Measurements from ENCODE around the gene HSBP1. TPM values are rescaled to one million over a fixed set of nuclear protein-coding genes. Genes with fewer than 3 reads are reported as not detected.

Gene HSBP1
- total RNA-seq, 2 donors from 2014 or later = 17.4 to 18.7 TPM

DNA sequence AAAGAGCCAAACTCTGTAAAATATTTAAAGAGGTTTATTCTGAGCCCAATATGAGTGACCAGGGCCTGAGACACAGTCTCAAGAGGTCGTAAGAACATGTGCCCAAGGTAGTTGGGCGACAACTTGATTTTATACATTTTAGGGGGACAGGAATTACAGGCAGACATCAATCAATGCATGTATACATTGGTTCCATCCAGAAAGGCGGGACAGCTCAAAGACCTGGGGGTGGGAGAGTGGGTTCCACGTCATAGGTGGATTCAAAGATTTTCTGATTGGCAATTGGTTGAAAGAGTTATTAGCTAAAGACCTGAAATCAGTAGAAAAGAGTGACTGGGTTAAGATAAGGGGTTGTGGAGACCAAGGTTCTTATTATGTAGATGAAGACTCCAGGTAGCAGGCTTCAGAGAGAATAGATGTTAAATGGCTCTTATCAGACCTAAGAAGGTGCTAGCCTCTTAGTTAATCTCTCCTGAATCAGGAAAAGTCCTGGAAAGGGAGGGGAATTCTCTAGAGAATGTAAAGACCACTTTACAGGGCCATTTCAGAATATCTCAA, 32.4 kb downstream of the HSBP1 start:
- no peaks in the 10 kb centered on the region for H3K36me3 ChIP-seq

DNA sequence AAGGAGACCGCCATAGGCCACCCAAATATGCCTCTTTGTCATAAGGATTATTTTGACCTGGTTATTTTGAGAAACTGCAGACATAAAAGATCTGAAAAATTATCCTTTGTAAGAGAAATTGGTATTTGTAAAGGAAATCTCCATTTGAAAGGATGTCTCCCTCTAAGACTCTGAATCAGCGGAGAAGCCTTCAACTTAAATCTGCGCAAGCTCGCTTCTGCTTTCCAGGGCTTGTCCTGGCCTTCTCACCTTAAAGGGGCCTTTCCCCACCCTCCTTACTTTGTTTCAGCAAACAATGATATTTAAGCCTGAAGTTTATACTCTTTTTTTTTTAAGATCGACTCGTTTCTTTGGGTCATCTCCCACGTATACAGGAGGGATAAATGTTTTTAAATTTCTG, 34.5 kb downstream of the HSBP1 start:
- intact Hi-C loops (cut with DNase I) = no loop called here
- TF ChIP-seq POLR2A (IDR thresholded peaks at IDR 0.05) (no peak), POLR2AphosphoS5 (IDR thresholded peaks at IDR 0.05) (no peak)
- TF ChIP-seq, protein P1, sequence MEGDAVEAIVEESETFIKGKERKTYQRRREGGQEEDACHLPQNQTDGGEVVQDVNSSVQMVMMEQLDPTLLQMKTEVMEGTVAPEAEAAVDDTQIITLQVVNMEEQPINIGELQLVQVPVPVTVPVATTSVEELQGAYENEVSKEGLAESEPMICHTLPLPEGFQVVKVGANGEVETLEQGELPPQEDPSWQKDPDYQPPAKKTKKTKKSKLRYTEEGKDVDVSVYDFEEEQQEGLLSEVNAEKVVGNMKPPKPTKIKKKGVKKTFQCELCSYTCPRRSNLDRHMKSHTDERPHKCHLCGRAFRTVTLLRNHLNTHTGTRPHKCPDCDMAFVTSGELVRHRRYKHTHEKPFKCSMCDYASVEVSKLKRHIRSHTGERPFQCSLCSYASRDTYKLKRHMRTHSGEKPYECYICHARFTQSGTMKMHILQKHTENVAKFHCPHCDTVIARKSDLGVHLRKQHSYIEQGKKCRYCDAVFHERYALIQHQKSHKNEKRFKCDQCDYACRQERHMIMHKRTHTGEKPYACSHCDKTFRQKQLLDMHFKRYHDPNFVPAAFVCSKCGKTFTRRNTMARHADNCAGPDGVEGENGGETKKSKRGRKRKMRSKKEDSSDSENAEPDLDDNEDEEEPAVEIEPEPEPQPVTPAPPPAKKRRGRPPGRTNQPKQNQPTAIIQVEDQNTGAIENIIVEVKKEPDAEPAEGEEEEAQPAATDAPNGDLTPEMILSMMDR (IDR thresholded peaks at IDR 0.05) = no peak
- Histone ChIP-seq H3K27me3 (replicated peaks; ENCODE audit: insufficient read depth) (no peaks in the 10 kb centered on the region), H3K27ac (no peak overlapping the region), H3K4me1 (replicated peaks) (no peaks in the 10 kb centered on the region), H3K9me3 (no peaks in the 10 kb centered on the region), H3K36me3 (no peaks in the 10 kb centered on the region), H3K4me3 (no peak overlapping the region)
- WGBS = 69% methylated on average over 7 of the region's 7 CpGs
- no peak for DNase-seq (ENCODE audit: low spot score)

More for the DNA sequence above, 32.4 kb downstream of the HSBP1 start:
- Histone ChIP-seq H3K4me3 (no peak overlapping the region), H3K27ac (no peak overlapping the region), H3K27me3 (replicated peaks; ENCODE audit: insufficient read depth) (no peaks in the 10 kb centered on the region), H3K9me3 (no peaks in the 10 kb centered on the region), H3K4me1 (replicated peaks) (no peaks in the 10 kb centered on the region)
- DNase-seq (ENCODE audit: low spot score) = no peak
- 74% methylated on average over 4 of the region's 4 CpGs for WGBS
- TF ChIP-seq, protein P1 (IDR thresholded peaks at IDR 0.05) = no peak
- TF ChIP-seq POLR2AphosphoS5 (IDR thresholded peaks at IDR 0.05) = no peak
- no peak for TF ChIP-seq POLR2A (IDR thresholded peaks at IDR 0.05)
- intact Hi-C loops (cut with DNase I) = no loop called here

DNA sequence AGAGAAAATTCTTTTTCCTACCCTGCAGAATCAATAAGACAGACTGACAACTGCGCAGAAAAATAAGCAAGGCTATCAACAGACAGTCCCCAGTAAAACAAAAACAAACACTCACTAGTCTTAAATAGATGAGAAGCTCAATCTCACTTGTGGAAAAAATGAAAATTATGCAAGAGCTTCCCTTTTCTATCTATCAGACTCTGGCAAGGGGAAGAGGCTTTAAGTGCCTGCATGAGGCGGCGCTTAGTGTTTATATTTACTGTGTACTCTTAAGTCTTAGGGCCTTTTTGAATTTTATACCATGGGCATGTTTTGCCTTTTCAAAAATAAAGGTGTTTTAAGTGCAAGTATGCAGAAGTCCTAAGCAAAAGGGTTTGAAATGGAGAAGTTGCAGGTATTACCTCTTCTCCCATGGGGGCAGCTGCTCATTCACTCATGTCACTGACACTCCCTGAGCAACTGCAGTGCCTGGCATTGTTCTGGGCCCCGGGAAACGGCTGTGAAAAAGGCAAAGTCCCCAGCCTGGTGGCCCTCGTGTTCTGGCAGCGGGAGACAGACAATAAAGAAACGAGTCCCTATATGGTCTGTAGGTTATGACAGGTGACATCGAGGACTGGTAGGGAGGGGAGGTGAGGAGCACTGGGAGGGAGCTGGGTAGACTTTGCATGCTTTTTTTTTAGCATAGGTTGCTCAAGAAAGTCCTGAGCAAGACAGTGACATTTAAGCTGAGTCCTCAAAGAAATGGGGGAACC, 35.2 kb downstream of the HSBP1 start:
- DNase-seq (ENCODE audit: low spot score) = no peak
- H3K9me3 ChIP-seq = no peaks in the 10 kb centered on the region
- no peak overlapping the region for H3K27ac ChIP-seq
- no peak overlapping the region for H3K4me3 ChIP-seq
- intact Hi-C loops (cut with DNase I) = no loop called here
- H3K4me1 ChIP-seq (replicated peaks) = no peaks in the 10 kb centered on the region
- TF ChIP-seq POLR2A (IDR thresholded peaks at IDR 0.05) = no peak
- TF ChIP-seq POLR2AphosphoS5 (IDR thresholded peaks at IDR 0.05) = no peak
- TF ChIP-seq, protein P1 (IDR thresholded peaks at IDR 0.05) = no peak
- H3K36me3 ChIP-seq = no peaks in the 10 kb centered on the region
- WGBS = 50% methylated on average over 9 of the region's 9 CpGs
- no peaks in the 10 kb centered on the region for H3K27me3 ChIP-seq (replicated peaks; ENCODE audit: insufficient read depth)

DNA sequence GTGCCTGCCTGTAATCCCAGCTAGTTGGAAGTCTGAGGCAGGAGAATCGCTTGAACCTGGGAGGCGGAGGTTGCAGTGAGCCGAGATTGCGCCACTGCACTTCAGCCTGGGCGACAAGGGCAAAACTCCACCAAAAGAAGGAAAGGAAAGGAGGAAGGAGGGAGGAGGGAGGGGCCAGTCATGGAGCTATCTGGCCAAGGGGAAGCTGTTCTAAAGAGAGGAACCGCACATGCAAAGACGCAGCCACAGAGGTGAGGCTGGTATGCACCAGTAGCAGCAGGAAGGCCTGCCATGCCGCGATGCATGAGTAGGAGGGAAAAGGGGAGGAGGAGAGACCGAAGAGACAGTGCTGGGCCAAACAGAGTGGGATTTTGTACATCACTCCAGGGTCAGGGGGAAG, 35.9 kb downstream of the HSBP1 start:
- DNase-seq (ENCODE audit: low spot score) = no peak
- Histone ChIP-seq H3K4me3 (no peak overlapping the region), H3K36me3 (no peaks in the 10 kb centered on the region), H3K9me3 (no peaks in the 10 kb centered on the region), H3K4me1 (replicated peaks) (no peaks in the 10 kb centered on the region), H3K27ac (no peak overlapping the region), H3K27me3 (replicated peaks; ENCODE audit: insufficient read depth) (no peaks in the 10 kb centered on the region)
- TF ChIP-seq POLR2A (IDR thresholded peaks at IDR 0.05) (no peak), POLR2AphosphoS5 (IDR thresholded peaks at IDR 0.05) (no peak)
- TF ChIP-seq, protein P1 (IDR thresholded peaks at IDR 0.05) = no peak
- 73% methylated on average over 10 of the region's 10 CpGs for WGBS
- intact Hi-C loops (cut with DNase I) = no loop called here

DNA sequence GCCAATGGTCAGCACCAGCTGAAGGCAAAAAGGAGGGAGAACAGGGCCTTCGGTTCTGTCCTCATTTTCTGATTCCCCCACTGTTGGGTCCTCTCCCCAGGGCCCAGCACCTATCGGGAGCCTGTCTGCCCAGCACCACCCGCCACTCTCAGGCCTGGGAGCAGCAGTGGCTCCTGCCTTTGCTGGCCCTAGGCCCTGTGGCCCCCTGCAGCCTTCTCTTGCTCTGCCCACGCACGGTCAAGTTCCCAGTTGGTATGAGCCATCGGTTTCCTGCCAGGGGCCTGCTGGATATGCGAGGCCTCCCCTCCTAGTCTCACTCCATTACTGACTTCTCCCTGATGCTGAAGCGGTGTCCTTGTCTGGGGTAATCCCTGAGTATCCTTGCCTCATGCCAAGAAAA, 37.5 kb downstream of the HSBP1 start:
- 94% methylated on average over 8 of the region's 8 CpGs for WGBS
- no peak overlapping the region for H3K4me3 ChIP-seq
- no peaks in the 10 kb centered on the region for H3K36me3 ChIP-seq
- no peaks in the 10 kb centered on the region for H3K27me3 ChIP-seq (replicated peaks; ENCODE audit: insufficient read depth)
- no peaks in the 10 kb centered on the region for H3K9me3 ChIP-seq
- DNase-seq (ENCODE audit: low spot score) = no peak
- no peak overlapping the region for H3K27ac ChIP-seq
- TF ChIP-seq POLR2AphosphoS5 (IDR thresholded peaks at IDR 0.05) (no peak), POLR2A (IDR thresholded peaks at IDR 0.05) (no peak)
- TF ChIP-seq, protein P1 (IDR thresholded peaks at IDR 0.05) = no peak
- intact Hi-C loops (cut with DNase I) = no loop called here
- H3K4me1 ChIP-seq (replicated peaks) = no peaks in the 10 kb centered on the region
